ENCODE data around the gene ZNF366.
A peak's percentile ranks its signal among the peaks of the same experiment; 100 is the strongest.

ZNF366 gene

DNA sequence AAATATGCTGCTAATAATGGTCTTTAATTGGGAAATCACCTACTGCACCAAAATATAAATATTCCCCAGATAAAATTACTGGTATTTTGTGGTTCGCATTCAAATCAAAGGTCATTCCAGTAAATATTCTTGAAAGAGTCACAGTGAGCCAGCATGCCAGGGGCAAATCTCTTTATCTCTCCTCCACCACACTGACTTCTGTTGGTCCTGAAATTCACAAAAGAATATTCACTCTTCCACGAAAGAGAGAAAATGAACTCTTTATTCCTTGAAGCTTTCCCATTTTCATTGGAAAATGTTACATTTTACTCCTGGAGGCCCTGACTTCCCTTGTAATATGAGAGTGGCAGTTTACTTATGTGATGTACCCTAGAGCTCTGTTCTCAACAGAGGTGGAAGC is 39.7 kb downstream of the ZNF366 start:
- FAIRE-seq (no peak), DNase-seq (ENCODE audit: low spot score) (no peak)

DNA sequence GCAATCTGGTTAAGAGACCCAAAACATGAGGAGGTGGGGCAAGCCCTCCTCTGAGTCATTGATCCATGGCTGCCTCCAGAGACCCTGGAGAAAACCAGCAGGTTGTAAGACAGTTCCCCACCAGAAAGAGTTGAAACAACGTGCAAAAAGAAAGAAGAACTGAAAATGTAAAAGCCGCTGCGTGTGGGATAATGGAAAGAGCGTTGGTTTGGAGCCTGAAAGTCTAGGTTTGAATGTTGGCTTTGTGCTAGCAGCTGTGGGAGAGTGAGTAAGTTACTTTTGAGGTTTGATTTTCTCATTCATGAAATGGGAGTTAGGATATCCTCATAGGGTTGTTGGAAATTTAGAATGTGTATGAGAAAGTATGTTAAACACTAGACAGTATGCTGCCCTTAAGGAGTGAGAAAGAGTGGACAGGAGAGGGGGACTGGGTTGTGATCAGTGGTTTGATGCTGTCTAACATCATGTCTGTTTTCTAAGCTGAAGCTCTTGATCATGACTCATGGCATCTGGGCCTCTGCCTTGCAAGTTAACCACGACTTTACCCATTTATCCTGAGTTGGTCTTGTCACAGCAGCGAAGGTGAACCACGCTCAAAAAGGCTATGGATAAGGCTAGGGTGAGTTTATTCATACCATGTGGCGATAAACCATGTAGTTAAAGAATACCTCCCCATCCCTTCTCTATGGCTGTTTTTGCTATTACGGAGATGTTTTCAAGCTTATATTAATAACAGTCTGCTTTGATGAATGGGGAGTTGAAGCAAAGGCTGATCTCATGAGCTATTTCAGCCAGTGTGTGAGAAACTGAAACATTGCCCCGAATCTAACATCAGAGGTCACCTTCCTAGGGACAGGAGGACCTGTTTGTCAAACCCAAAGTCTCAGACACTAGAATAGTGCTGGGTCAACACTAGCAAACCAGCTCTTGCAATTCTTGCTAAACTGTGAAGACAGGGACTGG is 41.3 kb downstream of the ZNF366 start:
- DNase-seq (ENCODE audit: low spot score) (peak; percentile 22), FAIRE-seq (no peak)

DNA sequence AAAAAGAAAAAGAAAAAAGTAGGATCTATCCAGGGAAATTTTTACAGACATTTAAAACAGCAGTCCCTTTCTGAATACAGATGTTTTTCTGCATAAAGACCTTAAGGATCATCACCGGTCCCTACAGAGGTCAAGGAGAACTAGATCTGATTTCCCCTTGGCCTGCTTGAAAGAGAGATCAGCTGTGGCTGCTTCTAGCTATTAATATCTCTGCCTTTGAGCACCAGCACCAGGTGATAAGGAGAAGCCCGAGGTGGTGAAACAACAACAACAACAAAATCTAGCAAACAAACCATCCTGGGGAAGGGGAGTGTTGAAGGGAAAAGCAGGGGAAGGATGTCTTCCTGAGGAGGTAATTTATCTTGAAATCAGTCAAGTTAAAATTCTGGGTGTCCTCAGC is 42.1 kb downstream of the ZNF366 start:
- DNase-seq (ENCODE audit: low spot score) (no peak), FAIRE-seq (no peak)

DNA sequence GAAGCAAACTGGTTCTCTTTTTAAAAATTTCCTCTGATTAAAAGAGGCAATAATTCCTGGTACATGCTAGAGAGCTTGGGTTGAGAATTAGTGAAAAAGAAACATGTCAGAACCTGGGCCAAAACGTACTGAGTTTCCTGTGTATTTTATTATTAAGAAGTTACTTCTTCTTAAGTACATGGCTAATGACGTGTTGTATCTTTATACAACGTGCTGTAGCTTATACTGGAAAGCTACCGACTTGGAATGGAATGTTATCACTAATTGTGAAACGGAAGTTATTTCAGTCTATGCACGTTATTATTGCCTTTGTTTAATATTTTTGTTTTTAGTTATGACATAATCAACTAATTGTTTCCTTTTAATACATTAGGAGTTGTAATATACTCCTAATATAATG is 43.1 kb downstream of the ZNF366 start:
- DNase-seq (ENCODE audit: low spot score) = no peak
- FAIRE-seq = no peak

DNA sequence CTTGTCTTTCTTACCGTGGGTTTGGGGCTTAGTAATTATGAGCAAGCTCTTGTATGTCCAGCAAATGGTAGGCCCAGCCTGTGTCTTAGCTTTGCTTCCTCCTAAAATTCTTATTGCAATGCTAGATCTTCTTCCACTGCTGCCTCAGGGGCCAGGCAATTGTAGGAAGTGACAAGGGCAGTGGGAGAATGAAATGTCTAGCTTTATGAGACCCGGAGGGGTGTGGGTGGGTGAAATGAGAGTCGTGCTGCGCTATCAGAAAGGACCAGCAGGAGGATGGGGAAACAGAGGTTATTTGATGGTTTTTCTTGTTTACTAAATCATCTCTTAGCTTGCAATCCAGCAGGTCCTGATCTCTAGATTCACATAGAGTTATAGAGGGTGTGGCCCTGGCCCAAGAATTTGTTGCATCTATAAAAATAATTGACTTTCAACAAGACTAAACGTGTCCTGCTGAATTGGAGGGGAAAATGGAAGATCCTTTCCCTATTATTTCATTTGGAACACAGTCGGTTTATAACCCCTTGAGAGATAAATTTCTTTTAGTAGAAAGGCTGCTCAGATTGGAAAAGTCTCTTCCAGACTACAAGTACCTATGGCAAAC is 43.7 kb downstream of the ZNF366 start:
- DNase-seq (ENCODE audit: low spot score) (no peak), FAIRE-seq (no peak)

DNA sequence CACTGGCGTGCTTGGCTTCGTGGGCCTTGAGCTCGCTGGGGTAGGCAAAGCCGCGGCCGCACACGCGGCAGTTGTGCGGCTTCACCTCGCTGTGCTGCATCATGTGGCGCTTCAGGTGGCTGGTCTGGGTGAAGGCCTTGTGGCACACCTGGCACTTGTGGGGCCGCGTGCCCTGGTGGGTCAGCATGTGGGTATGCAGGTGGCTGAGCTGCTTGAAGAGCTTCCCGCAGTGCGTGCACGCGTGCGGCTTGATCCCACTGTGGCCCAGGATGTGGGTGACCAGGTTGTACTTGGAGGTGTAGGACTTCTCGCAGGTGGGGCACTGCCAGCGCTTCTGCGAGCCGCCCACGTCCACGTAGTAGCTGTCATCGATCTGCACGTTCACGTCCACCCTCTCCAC is 46.8 kb downstream of the ZNF366 start:
- FAIRE-seq (no peak), DNase-seq (ENCODE audit: low spot score) (no peak)

DNA sequence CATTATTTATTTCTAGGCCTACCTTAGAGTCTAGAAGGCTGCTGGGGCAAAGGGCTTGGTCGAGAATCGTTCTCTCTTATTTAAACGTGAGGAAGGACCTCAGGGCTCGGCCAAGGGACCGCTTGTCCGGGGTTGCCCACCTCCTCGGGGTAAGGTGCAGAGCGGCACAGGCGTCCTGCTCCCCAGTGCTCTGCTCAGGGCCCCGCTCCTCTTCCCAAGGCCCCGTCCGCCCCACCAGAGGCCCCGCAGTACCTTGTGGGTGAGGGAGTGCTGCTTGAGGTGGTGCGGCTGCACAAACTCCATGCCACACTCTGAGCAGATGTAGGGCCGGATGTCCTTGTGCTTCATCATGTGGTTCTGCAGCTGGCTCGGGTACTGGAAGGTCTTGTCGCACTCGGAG is 47.3 kb downstream of the ZNF366 start:
- DNase-seq (ENCODE audit: low spot score) = no peak
- FAIRE-seq = no peak

DNA sequence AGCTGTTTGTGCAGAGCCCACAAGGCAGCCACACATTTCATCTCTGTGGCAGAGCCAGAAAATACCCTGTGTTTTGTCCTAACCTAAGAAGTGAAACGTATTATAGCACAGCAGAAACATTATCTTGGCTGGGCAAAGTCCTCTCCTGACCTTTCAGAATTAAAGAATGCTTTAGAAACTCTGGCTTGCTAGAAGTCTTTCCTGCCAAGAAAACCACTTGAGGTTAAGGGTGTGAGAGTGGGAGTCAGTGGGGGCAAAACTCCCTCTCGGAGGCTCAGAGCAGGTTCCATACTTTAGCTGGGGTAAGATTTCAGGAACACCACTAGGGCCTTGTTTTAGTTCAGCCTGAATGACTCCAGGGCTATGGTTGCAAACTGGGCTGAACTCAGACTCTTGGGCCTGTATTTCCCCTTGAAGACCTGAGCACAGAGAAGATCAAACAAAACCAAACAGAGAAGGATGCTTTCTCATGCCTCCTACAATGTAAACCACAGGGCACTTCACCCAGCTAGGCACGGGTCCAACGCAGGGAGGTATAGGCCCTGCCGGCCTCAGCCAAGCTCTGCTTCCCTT is 48.0 kb downstream of the ZNF366 start:
- DNase-seq (ENCODE audit: low spot score) (no peak), FAIRE-seq (no peak)

DNA sequence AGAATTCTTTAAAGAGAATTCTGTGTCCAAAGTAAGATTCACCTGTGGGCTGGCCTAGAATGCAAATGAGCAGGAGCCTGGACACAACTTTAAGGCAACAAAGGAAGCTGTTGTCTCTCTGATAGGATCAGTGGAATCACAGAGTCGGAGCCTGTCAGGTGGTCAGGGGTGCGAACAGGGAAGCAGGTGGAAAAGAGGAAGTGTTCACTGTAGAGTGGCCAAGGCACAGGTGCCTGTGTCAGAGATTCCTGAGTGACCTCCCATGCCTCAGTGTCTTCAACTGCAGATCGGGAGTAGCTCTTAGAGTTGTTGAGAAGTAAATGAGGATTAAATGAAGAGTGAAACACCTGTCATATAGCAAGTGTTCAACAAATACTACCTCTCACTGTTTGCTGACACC is 48.8 kb downstream of the ZNF366 start:
- DNase-seq (ENCODE audit: low spot score) (no peak), FAIRE-seq (no peak)

DNA sequence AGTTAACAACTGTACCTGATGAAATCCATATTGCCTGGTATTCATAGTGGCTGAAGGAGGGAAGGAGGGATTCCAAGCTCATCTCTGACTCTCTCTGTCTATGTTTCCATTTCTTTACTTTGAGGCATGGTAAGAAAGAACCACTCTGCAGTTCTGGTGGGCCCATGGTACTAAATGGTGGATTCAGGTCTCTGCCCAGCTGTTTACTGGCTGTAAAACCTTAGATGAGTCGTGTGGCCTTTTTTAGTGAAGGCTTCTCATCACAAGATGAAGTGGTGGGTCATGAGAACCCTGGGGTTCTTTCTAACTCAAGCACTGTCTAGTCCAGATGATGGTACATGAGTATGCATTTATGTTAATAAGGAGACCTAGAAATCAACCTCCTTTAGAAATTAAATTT is 49.7 kb downstream of the ZNF366 start:
- FAIRE-seq (no peak), DNase-seq (ENCODE audit: low spot score) (no peak)

DNA sequence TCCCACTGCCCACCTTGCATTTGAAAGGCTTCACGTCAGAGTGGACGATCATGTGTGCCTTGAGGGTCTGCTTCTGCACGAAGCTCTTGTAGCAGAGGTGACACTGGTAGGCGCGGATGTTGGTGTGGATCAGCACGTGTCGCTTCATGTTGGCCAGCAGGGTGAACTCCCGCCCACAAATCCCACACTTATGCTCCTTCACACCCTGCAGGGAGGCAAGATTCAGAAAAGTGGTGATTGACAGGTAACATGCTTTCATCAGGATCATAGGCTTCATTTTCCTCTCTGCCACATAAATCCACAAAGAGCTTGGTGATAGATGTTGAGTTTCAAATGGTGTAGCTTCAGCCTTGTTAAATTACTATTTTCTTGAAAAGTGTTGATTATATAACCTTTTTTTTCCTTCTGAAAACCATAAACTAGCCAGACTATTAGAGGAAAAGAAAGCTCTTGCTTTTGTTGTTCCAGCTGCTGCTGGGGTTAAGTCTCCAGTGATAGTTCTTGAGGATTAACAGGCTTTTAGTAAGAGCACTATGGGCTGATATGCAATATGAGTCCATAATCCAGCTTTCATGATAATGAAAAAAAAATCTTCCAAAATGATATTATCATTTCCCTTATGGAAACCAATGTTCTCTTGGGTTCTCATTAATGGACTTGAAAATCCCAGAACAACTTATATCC is 50.7 kb downstream of the ZNF366 start:
- DNase-seq (ENCODE audit: low spot score) (no peak), FAIRE-seq (no peak)

DNA sequence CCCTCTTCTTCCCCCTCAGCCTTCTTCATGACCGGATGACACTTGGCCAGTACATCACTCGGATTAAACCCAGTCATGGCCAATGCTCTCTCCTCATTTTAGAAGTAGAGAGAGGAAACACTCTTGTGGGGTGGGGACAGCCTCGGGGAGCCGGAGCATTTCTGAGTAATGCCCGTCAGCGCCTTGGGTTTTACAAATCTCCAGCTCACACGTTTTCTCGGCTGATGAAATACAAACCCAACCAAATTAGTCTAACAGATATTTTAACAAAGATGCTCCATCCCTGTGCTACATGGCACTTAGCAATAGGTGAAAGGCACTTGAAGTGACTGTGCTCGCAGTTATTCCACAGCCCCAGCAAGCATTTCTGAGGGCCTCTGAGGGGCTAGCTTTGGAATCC is 51.7 kb downstream of the ZNF366 start:
- no peak for FAIRE-seq
- no peak for DNase-seq (ENCODE audit: low spot score)

DNA sequence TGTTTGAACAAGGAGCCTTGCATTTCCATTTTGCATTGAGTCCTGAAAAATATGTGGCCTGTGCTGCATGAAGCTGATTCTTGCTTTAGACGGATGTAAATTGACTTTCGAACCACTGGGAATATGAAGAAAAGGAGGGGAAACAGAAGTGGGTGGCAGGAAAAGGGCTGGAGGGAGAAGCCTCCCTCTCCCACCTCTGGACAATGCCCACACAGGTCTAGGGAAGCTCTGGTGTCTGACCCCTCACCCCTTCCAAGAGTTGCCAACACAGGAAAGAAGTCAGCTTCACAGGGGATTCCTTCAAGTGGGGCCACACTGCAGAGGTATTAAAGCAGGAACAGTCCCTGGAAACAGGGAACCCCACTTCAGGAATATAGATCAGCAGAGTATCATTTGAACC is 52.2 kb downstream of the ZNF366 start:
- DNase-seq (ENCODE audit: low spot score) (no peak), FAIRE-seq (no peak)

DNA sequence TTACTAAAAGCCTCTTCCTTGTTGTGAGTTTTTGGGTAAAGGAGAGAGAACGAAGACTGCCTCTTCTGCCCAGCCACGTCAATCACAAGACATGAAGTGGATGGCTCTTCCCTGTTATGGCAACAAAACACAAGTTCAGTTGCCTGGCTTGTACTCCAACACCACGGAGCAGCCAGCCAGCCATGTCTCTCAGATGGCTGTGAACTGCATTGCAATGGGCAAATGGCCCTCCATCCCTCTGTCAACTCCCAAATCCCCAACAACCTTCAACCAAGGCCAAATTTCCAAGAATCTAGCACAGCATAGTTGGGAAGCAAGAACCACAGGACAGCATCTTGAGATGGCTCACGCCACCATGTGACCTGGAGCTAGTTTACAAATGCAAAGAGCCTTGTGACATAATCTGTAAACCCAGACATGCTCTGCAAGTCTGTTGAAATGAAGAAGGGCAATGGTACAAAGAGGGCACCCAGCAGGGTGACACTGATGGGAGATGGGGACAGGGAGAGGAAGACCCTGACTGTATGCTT is 53.9 kb downstream of the ZNF366 start:
- FAIRE-seq (no peak), DNase-seq (ENCODE audit: low spot score) (no peak)

DNA sequence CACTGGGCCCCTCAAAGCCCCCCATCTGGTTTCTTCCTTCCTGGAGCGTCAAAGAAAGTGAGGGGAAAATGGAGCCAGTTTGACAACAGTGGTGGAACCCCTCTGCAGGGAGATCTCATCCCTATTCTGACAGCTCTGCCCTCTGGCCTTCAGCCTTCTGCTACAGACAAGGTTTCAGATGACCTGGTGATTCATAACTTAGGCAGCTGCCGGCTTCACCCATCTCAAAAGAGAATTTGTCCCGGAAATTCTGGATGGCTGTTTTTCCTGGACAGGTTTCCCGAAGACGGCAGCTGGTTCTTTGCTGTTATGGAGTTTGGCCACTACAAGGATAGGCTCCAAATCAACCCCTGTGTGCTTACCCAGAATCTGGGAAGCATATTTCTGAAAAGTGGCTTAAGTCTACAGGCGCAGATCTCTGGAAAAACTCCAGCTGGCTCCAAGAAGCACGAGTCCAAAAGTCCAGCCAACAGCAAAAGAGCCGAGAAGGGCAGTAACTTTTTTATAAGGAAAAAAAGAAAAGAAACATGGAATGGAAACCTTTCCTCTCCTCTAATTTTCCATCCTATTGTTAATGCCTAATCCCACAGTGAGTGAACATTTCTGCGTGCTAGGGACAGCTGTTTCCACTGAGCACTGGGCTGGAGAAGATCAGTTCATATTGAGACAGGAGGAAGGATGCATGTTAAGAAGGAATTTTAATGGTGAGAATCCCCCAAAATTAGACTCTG is 54.5 kb downstream of the ZNF366 start:
- no peak for FAIRE-seq
- DNase-seq (ENCODE audit: low spot score) = peak; percentile 11

DNA sequence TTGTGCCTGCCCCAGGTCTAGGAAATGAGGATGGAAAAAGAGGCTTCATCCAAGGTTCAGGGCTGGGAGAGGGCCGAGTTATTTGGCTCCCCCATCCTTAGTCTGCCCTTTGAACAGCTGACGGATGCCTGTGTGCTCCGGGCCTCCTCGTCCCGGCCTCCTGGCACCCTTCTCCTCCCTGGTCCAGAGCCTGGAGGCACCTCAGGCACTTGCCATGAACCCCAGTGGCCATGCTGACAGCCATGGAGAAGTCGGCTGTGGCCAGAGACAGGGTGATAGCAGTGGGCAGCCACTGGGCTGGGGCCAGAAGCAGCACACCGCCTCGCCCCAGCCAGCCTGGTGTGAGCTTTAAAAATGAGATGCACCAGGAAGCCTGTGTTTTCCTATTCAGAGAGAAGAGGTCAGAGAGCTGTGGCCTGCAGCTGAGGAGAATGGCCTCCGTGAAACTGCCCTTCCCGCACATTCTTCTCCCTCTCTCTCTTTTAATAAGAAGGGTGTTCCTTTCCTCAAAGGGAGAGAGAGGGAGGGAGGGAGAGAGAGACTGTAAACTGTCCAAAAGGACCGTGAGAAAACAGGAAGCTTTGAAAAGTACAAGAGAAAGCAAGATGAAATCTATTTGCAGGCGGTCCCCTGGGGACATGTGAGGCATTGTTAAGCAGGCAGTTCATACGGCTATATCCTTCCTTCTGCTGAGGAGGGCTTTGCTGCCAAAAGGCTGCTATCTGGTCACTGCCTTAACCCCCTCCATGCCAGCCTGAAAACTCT is 55.3 kb downstream of the ZNF366 start:
- DNase-seq (ENCODE audit: low spot score) (no peak), FAIRE-seq (no peak)

DNA sequence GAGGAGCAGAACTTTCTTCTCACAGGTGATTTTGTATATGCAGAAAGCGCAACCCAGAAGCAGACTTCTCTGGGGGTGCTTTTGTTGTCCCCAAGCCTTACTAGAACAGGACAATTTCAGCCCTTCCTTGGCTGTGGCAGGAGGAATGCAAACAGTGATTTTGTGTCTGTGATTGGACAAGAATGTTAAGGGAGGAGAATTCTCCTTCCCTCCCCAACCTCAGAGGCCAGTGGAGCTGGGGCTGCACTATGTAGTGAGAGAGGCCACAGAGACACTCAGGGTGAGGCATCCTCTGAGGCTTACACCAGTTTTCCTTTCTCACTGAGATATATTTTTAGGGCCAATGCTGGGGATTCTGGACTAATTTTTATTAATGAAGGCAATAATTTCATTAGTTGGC is 58.8 kb downstream of the ZNF366 start:
- FAIRE-seq = no peak
- DNase-seq (ENCODE audit: low spot score) = no peak

DNA sequence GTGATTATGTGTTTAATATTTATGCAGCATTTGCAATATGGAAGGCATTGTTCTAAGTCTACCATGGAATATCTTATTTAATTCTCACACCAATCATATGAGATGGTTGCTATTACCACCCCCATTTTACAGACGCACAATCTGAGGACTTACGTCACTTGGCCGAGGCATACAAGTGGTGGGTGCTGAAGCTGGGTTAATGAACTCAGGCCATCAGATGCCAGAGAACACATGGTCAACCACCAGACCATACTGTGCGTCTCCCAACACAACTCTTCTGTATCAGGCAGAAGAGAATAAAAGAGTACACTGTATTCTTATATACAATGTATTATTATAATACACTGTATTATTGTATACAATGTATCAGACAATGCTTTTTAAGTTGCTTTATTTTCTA is 59.5 kb downstream of the ZNF366 start:
- FAIRE-seq = no peak
- DNase-seq (ENCODE audit: low spot score) = no peak

DNA sequence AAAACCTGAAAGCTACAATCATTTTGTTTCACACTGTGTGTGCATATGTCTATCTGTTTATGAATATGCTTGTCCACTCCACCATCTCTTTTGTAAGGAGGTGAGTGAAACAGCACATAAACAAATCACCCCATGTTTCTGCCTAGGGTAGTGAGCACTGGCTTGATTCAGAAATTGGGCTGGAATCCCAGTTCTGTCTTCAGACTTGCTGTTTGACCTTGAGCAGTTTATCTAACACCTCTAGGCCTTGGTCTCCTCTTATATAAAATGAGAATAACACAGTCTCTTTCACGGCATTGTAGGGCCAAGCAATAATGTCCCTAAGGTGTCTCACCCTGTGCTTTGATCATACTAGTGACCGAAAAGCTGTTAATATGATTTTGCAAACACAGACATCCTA is 61.2 kb downstream of the ZNF366 start:
- DNase-seq (ENCODE audit: low spot score) (no peak), FAIRE-seq (no peak)

DNA sequence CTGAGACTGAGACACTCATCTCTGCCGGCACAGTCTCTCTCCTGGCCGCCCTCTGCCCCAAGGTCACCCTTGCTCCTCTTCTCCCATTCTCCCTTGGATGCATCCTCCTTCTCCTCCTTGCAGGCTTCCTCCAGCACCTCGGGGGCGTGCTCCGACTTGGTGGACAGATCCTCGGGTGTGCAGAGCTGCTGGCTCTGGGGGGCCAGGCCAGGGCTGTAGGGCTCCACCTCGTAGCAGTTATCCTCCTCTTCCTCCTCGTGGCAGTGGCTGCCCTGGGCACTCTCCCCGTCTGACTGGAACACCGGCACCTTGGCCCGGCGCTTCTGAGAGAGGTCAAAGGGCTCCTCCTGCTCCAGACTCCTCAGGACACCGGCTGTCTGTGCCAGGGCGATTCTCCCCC is 63.3 kb downstream of the ZNF366 start:
- FAIRE-seq = no peak
- DNase-seq (ENCODE audit: low spot score) = no peak
